OCI-LY3 (cell line): ENCODE measurements around the gene INTS1.

Source experiments
- H2AFZ ChIP-seq: fragments of 200-600, 300-600 bp; shearing (Covaris generic); 2 replicates; pipeline ENCODE4 v1.6.0; 2014; ENCODE audit warnings: antibody characterized with exemption, low read depth, low read length
- H3K27ac ChIP-seq: fragments of 200-600, 300-600 bp; sonication (generic); 2 replicates; pipeline ENCODE4 v1.5.1; 2014; ENCODE audit warnings: mild to moderate bottlenecking, low read length, moderate library complexity, mixed read lengths
- H3K27me3 ChIP-seq: fragments of 200-600, 300-600 bp; sonication (generic); 2 replicates; pipeline ENCODE4 v1.6.1; 2014; ENCODE audit warnings: low read depth, low read length, mixed read lengths
- H3K36me3 ChIP-seq: fragments of 200-600, 300-600 bp; sonication (generic); replicated peaks from 2 replicates; pipeline ENCODE3; 2014; ENCODE audit warnings: low read depth, low read length, mixed read lengths
- H3K4me1 ChIP-seq: fragments of 300-600, 200-600 bp; sonication (generic); 2 replicates; pipeline ENCODE4 v1.6.1; 2014; ENCODE audit warnings: low read length, mixed read lengths
- H3K4me2 ChIP-seq: fragments of 200-600, 300-600 bp; sonication (generic); 2 replicates; pipeline ENCODE4 v1.6.1; 2014; ENCODE audit warnings: low read length, mixed read lengths
- H3K4me3 ChIP-seq: fragments of 300-600, 200-600 bp; sonication (generic); 2 replicates; pipeline ENCODE4 v1.5.1; 2014; ENCODE audit warnings: antibody characterized with exemption, mild to moderate bottlenecking, low read length, moderate library complexity
- H3K79me2 ChIP-seq: fragments of 300-600, 200-600 bp; shearing (Covaris generic); 2 replicates; pipeline ENCODE4 v1.6.1; 2014; ENCODE audit warnings: mild to moderate bottlenecking, low read length, mixed read lengths
- H3K9ac ChIP-seq: fragments of 300-600, 200-600 bp; shearing (Covaris generic); 2 replicates; pipeline ENCODE4 v1.6.0; 2014; ENCODE audit warnings: mild to moderate bottlenecking, low read length, moderate library complexity
- H3K9me3 ChIP-seq: fragments of 200-600, 300-600 bp; shearing (Covaris generic); 2 replicates; pipeline ENCODE4 v1.6.1; 2014; ENCODE audit warnings: low read length, mixed read lengths; ENCODE audit not compliant: insufficient read depth
- H4K20me1 ChIP-seq: fragments of 200-600, 300-600 bp; sonication (generic); 2 replicates; pipeline ENCODE4 v1.6.1; 2016; ENCODE audit warnings: low read length, mixed read lengths; ENCODE audit not compliant: insufficient read depth
- CTCF ChIP-seq: fragments of 200-600, 300-600 bp; sonication (generic); IDR thresholded peaks from 2 replicates; pipeline ENCODE4 v1.5.1; 2014; ENCODE audit warnings: antibody characterized with exemption, low read length, low read depth
- EZH2phosphoT487 ChIP-seq: fragments of 200-600 bp; shearing (Covaris generic); IDR thresholded peaks from 2 replicates; pipeline ENCODE4 v1.6.1; 2018; ENCODE audit warnings: antibody characterized with exemption, mixed run types, low read depth

The INTS1 gene

DNA sequence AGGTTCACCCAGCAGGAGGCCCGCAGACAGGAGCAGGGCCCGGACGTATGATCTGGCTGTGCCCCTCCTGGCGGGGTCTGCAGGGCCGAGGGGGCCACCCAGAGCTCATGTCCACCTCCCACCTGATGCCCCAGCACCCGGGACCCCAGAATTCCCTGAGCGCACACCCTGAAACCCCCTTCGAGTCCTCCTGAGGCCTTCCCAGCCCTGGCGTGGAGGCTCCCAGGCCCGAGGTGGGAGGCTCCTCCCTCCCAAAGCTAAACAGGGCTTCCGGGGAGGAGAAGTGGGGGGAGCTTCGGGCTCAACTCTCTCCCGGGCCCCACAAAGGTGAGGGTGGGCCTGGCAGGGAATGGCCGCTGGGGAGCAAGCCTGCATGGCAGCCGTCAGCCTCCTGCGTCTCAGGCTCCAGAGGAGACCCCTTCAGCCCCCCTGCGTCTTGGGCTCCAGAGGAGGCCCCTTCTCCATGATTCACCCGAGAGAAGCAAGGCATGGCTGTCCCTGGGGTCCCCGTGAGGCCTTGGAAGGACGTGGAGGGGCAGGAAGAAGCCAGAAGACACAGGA lies 75.2 kb downstream of the INTS1 start:
- H3K9me3 ChIP-seq = no peaks in the 10 kb centered on the region
- H3K36me3 ChIP-seq = no peaks in the 10 kb centered on the region
- H3K4me2 ChIP-seq = no peak overlapping the region
- H3K4me3 ChIP-seq = no peak overlapping the region
- H3K4me1 ChIP-seq = no peaks in the 10 kb centered on the region
- no peak overlapping the region for H2AFZ ChIP-seq
- H4K20me1 ChIP-seq = no peaks in the 10 kb centered on the region
- H3K9ac ChIP-seq = no peak overlapping the region
- no peaks in the 10 kb centered on the region for H3K27me3 ChIP-seq
- H3K27ac ChIP-seq = no peak overlapping the region
- no peak for TF ChIP-seq CTCF
- no peak for TF ChIP-seq EZH2phosphoT487
- H3K79me2 ChIP-seq = no peaks in the 10 kb centered on the region

- no peaks in the 10 kb centered on the region for H3K36me3 ChIP-seq
- H3K4me1 ChIP-seq = no peaks in the 10 kb centered on the region
- H3K79me2 ChIP-seq = no peaks in the 10 kb centered on the region
- no peak overlapping the region for H2AFZ ChIP-seq
- H4K20me1 ChIP-seq = no peaks in the 10 kb centered on the region
- no peak overlapping the region for H3K9ac ChIP-seq
- no peak overlapping the region for H3K27ac ChIP-seq
- TF ChIP-seq EZH2phosphoT487 = no peak
- TF ChIP-seq CTCF = no peak
- no peak overlapping the region for H3K4me2 ChIP-seq
- H3K4me3 ChIP-seq = no peak overlapping the region
- no peaks in the 10 kb centered on the region for H3K9me3 ChIP-seq
- H3K27me3 ChIP-seq = no peaks in the 10 kb centered on the region
Observed at GRCh38 chr7:1427064-1427657, 77.0 kb downstream of the INTS1 start.

GRCh38 chr7:1426474-1426873 lies 77.7 kb downstream of the INTS1 start:
- Histone ChIP-seq H3K4me2 (no peak overlapping the region), H3K27me3 (no peaks in the 10 kb centered on the region), H3K4me3 (no peak overlapping the region), H3K9me3 (no peaks in the 10 kb centered on the region), H3K79me2 (no peaks in the 10 kb centered on the region), H3K4me1 (no peaks in the 10 kb centered on the region), H3K36me3 (no peaks in the 10 kb centered on the region), H3K27ac (no peak overlapping the region), H4K20me1 (no peaks in the 10 kb centered on the region), H3K9ac (no peak overlapping the region), H2AFZ (no peak overlapping the region)
- TF ChIP-seq CTCF (no peak), EZH2phosphoT487 (no peak)

GRCh38 chr7:1425292-1426136 lies 78.7 kb downstream of the INTS1 start:
- Histone ChIP-seq H3K9me3 (no peaks in the 10 kb centered on the region), H3K27me3 (no peaks in the 10 kb centered on the region), H3K27ac (no peak overlapping the region), H3K36me3 (no peaks in the 10 kb centered on the region), H3K4me3 (no peak overlapping the region), H3K9ac (no peak overlapping the region), H2AFZ (no peak overlapping the region), H3K4me2 (no peak overlapping the region), H4K20me1 (no peaks in the 10 kb centered on the region), H3K4me1 (no peaks in the 10 kb centered on the region), H3K79me2 (no peaks in the 10 kb centered on the region)
- no peak for TF ChIP-seq CTCF
- TF ChIP-seq EZH2phosphoT487 = no peak
